ENCODE measurements around the gene N4BP2L2.

DNA sequence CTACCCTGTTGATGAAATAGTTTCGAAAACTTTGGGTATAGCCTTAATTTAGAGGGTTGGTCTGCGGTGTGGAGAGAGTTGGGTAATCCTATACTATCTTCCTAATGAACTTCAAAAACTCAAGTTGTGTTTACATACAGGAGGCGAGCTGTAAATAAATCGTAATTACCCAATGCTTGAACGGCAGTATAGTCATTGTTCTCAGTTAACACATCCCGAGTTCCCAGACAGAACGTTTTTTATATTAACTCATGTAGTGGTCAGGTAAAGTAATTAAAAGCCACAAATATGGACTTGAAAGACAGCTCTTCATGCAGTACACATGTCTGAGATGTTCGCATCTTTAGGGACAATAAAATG lies 49.2 kb upstream of the N4BP2L2 start:
- TF ChIP-seq CTCF (IDR thresholded peaks at IDR 0.05; ENCODE audit: borderline replicate concordance, extremely low read depth, low read length, poor library complexity, severe bottlenecking): no peak
- TF ChIP-seq EZH2 (IDR thresholded peaks at IDR 0.05; ENCODE audit: borderline replicate concordance, low read depth, low read length, severe bottlenecking): no peak
